ENCODE measurements around the gene C2orf49. TPM values are rescaled to one million over a fixed set of nuclear protein-coding genes. Genes with fewer than 3 reads are reported as not detected.

The C2orf49 gene
- total RNA-seq, 1 donor from 2014 or later, result 18.6 TPM

DNA sequence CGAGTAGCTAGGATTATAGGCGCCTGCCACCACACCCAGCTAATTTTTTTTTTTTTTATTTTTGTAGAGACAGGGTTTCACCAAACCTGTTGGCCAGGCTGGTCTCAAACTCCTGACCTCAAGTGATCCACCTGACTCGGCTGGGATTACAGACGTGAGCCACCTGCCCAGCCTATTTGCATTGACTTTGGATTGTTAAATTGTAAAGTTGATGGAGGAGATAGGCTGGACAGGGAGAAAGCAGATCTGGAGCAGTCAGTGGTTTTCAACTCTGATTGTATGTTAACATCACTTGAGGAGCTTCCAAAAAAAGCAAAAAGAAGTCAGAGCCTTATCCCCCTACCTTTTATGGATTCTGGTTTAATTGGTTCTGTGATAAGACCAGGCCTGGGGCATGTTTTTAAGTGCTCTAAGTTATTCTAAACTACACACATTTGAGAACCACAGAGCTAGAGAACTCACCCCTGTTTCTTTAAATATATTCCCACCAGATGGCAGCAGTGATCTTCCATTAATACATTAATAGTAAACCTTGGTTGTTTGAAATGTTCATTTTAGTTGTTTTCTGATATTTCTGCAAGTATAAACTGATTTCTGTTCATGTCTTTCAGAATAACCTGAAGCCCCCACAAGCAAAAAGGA, 7.5 kb downstream of the C2orf49 start:
- peak; percentile 55 for ATAC-seq
- no peak for DNase-seq
- intact Hi-C loops (cut with micrococcal nuclease), result loop anchor here (10.0 kb wide), 1 partner anchor 180 kb away; no protein-coding TSS in a partner anchor

DNA sequence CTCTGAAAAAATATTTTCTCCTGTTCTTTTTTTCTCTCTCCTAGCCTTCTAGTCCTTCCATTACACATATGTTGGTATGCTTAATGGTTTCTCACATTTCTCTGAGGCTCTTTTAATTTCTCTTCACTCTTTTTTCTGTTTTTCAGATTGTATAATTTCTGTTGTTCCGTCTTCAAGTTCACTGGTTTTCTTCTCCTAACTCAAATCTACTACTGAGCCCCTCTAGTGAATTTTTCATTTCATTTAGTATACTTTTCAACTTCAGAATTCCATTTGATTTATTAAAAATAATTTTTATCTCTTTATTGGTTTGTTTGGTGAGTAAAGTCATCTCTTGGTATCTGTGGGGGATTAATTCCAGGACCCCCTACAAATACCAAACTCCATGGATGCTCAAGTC, 19.8 kb downstream of the C2orf49 start:
- DNase-seq, result no peak
- intact Hi-C loops (cut with micrococcal nuclease), result no loop called here
- no peak for ATAC-seq

DNA sequence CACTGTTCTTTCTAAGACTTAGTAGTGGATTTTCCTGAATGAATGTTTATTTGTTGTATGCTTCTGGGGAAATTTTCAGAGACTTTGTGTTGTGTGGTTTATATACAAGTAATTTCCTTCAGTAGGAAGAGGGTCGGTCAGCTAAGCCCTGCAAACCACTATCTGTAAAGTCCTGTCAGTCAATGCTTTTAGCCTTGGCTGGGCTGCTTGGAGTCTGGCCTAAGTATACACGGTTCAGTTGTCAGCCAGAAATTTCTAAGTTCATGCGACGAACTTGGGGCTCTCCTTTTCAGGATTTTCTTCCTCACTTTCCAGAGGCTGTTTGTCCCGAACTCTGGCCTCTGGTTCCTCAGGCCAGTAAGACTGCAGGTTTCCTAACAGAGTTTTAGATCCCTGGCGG, 21.3 kb downstream of the C2orf49 start:
- DNase-seq, result no peak
- peak; percentile 12 for ATAC-seq
- intact Hi-C loops (cut with micrococcal nuclease), result no loop called here

DNA sequence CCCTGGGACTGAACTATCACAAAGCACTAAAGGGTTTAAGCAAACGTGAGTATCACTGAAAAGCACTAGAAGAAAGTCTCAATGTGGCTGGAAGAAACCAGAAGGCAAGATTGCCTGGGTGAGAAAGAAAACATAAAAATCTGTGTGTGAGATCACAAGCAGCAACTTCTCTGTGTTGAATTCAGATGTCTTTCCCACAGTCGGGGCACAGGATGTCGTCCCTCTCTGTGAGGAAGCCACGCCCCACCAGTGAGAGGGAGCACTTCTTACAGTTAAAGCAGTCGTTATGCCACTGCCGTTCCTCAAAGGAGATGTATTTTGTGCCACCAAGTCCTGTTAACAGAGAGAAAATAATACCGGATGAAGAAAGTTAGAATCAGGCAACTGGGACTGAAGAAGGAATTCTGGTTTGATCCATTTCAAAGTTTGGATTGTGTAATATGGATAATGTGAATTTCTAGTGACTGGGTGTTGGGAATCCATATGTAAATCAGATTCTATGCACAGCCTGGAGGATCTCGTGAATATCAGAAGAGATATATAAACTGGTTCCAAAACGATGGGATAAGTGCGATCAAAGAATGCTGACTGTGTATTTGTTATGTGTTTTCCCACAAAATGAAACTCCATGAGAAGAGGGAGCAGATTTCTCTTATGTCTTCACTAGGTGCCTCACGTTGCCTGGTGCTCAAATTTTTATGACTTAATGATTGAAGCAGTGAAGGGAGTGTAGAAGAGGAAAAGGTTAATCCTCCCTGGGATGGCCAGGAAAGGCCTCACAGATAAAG, 24.0 kb downstream of the C2orf49 start:
- no peak for DNase-seq
- intact Hi-C loops (cut with micrococcal nuclease), result no loop called here
- ATAC-seq, result no peak

DNA sequence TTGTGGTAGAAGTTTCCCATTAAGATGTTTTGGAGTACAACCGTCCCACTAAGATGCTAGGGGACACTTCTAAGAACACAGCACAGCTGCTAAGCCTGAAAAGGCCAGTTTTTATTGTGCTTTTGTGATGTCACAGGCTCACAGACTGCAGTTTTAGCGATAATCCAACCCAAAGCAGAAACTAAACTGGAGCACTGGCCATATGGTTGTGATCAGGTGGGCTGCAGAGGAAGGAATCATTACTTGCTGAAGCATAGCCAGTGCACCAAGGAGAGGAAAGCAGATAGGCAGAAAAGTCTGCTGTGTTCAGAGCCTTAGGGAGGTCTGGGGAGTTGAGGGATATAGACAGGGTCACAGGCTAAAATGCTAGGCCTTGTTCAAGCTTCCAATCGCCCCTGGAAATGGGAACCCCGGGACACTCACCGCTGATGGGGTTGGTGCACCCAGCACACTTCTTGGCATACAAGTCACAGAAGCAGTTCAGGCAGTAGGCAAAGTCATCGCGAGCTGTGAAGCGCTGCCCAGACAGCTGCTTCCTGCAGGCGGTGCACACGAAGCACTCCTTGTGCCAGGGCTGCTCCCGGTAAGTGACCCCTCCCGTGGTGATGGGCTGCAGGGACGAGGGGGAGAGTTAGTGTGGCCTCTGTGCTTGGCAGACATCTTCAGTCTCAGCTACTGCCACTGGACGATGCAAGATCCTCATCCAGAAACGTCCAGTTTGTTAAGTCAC, 25.7 kb downstream of the C2orf49 start:
- DNase-seq (peak; percentile 35), ATAC-seq (no peak)
- intact Hi-C loops (cut with micrococcal nuclease), result no loop called here

DNA sequence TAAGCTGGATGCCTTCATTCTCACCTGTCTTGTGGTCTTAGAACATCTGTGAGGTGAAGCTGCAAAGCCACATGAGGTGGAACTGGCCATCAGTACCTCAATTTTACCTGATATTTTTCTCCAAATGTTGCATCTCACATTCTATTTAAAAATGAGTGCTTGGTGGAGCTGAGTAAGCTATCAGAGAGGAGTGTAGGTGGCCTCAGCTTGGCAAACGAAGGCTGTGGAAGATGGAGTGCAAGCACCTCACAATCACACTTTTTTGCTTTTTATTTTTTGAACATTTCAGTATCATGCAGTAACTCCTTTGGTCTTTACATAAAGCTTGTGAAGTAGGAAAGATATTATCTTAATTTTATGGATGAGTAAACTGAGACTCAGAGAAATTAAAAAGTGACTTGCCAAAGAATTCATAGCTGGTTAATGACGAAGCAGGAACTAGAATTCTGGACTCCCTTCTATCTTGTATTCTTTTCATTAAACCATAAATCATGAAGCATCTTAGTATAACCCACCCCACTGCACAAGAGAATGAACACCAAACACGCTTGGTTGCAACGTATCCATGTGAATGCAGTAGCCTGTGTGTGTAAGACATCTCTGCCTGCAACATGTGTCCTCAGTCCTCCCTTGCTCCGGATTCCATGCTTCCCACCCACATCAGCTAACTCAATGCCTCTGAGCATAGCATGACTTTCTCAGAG, 27.2 kb downstream of the C2orf49 start:
- ATAC-seq (no peak), DNase-seq (no peak)
- intact Hi-C loops (cut with micrococcal nuclease), result no loop called here

DNA sequence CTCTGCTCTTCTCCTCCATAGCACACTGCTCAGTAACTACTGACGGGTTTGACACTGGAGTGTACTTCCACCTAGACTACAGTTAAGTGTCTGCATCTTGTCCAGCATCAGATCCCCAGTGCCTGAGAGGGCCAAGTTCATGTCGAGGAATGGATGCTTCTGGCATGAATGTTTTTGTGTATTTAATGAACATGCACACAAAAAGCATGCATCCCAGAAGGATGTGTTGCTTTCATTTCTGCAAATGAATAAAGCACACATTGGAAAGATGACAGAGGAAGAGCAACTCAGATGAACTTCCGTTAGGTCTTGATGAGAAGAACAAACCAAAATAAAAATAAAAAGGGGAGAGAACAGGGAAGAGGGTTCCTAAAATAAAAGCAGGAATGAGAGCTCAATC, 27.9 kb downstream of the C2orf49 start:
- no peak for DNase-seq
- intact Hi-C loops (cut with micrococcal nuclease), result no loop called here
- no peak for ATAC-seq

DNA sequence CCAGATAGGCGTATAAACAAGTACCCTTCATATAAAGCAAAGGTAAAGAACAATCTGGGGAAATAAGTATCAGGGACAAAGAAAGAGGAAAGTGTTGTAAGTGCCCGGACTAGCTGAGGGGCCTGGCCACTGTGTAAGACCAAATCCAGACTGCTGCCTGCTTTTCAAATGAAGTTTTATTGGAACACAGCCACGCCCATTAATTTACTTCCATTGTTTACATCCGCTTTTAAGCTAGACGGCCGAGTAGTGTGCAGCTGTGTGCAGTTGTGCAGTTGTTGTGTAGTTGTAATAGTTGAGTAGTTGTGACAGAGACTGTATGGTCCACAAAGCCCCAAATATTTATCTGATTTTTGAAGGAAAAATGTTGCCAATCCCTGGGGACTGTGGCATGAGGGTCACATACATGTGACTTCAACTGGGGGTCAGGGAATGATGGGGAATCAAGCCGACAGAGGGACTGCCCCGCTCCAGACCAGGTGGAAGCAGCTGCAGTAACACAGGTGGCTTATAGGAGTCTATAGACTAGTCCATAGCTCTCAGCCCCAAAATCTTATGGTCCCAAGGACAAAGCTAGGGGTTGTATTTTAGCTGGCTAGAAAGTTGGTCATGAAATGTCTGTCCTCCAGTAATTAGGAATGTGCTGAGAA, 31.5 kb downstream of the C2orf49 start:
- intact Hi-C loops (cut with micrococcal nuclease), result no loop called here
- ATAC-seq (no peak), DNase-seq (no peak)

DNA sequence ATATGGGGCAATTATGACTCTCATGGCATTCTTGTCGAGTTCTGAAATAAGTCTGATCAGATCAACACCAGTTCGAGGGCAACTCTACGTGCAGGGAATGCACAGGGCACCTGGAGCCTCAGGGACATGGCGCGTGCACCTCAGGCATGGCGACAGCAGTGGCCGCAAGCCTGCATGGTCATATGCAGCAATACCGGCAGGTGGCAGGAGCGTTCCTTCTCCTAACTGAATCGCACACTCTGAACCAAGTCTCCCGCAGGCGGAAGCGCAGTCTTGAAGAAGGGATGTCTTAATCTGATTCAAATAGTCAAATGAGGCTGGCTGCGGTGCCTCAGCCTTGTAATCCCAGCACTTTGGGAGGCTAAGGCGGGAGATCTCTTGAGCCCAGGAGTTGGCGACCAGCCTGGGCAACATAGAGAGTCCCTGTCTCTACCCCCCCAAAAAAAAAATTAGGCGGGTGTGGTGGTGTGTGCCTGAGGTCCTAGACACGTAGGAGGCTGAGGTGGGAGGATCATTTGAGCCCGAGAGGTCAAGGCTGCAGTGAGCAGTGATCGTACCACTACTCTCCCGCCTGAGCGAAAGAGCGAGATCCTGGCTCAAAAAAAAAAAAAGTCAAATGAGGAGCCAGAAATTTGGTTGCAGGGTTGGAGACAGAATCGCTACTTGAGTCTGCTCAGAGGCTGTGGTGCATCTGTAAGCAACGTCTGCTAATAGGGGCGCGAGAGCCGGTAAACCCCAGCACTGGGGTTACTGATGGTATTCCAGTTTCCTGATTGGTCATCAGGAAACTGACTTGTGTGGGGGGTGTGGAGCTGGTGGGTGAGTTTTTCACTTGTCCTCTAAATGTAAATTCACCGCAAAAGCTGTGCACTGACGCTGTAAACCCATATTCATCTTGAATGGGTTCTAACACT, 32.7 kb downstream of the C2orf49 start:
- intact Hi-C loops (cut with micrococcal nuclease), result loop anchor here (5.0 kb wide), 1 partner anchor 152 kb away; no protein-coding TSS in a partner anchor
- ATAC-seq, result peak; percentile 12
- DNase-seq, result peak; percentile 87

DNA sequence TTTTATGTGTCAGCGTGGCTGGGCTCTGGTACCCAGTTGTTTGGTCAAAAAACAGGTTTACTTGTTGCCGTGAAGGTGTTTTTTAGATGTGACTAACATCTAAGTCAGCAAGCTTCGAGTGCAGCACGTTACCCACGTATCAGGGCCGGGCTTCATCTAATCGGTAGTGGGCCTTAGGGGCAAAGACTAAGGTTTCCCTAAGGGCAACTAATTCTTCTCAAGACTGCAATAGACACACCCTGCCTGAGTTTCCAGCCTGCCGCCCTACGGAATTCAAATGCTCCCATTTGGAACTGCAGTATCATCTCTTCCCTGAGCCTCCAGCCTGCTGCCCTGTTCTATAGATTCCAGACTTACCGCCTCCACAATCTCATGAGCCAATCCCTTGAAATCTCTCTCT, 33.8 kb downstream of the C2orf49 start:
- intact Hi-C loops (cut with micrococcal nuclease), result loop anchor here (5.0 kb wide), 1 partner anchor 151 kb away; no protein-coding TSS in a partner anchor
- DNase-seq (no peak), ATAC-seq (no peak)

DNA sequence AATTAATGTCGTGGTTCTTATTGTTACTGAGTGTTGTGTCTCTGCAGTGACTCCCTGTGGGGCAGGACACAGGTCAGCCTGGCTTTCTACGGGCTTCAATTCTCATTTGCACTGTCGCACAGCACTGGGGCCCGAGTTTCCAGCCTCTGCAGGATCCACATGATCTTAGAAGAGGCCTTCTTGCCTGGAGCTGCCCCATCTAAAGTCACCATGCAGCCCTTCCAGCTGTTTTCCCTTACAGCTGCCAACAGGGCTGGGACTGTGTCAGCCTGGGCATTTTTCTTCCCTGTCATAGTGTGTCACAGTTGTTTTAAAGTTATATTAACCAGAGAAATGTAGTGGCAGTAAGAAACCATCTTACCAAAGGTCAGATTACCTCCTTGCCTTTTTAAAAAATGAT, 34.5 kb downstream of the C2orf49 start:
- no peak for DNase-seq
- ATAC-seq, result no peak
- intact Hi-C loops (cut with micrococcal nuclease), result loop anchor here (5.0 kb wide), 1 partner anchor 150 kb away; no protein-coding TSS in a partner anchor

DNA sequence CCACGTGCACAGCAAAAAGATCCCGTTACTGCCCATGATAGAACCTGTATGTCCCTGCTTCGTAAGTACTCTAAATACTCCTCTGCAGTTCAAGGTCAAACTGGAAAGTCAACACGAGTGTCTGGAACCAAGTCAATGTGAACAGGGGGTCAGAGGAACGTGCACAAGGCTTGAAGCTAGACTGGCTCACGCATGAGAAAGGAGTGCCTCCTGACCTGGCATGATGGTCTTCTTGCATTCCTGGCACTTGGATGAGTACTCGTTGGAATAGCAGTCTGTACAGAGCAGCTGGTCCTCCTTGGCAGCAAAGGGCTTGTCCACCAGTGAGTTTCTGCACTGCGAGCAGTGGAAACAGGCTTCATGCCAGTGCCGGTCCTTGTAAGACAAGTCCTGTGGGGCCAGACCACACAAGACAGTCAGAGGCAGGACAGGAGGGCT, 36.0 kb downstream of the C2orf49 start:
- ATAC-seq, result peak; percentile 20
- intact Hi-C loops (cut with micrococcal nuclease), result loop anchor here (5.0 kb wide), 1 partner anchor 149 kb away; no protein-coding TSS in a partner anchor
- DNase-seq, result peak; percentile 80

DNA sequence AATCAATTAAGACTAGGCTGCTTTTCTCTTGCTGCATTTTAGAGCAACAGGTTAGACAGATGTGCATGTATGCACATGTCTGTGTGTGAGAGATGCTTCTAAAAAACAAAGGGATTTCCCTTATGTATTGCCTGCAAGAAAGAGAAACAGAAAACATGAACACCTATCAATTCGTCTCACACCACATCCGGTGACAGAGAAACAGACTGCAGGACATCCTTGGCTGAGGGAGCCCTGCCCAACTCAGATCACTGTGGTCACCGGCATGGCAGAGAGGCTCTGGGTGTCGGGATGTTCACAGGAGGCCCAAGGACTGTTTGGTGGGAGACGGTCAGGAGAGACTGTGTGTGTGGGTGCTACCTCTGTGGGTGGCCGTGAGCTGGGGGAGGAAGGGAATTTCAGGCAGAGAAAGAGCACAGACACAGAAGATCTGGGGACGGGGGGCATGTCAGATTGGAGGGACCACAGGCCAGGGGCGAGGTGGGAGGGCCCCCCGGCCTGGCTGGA, 36.6 kb downstream of the C2orf49 start:
- DNase-seq (no peak), ATAC-seq (peak; percentile 3)

DNA sequence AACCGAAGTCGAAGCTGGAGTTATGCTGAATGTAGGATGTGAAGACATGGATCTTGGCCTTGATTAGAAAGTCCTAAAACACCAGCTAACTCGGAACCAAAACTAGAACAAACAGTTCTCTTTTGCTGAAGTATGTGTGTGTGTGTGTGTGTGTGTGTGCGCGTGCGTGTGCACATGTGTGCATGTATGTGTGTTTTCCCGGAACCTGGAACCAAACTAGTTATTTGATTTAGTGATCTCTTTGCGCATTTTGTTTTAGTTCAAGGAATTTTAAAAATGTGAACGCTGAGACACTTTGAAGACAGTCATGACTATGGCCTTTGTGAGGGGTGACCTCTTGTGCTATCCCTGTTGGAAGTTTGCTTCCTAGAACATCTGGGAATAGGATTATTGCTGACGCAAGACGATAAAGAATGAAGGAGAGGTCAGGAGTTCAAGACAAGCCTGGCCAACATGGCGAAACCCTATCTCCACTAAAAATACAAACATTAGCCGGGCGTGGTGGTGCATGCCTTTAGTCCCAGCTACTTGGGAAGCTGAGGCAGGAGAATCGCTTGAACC, 37.7 kb downstream of the C2orf49 start:
- intact Hi-C loops (cut with micrococcal nuclease), result no loop called here
- DNase-seq (no peak), ATAC-seq (peak; percentile 11)

More for the DNA sequence above, 36.6 kb downstream of the C2orf49 start:
- intact Hi-C loops (cut with micrococcal nuclease), result loop anchor here (5.0 kb wide), 1 partner anchor 148 kb away; no protein-coding TSS in a partner anchor

DNA sequence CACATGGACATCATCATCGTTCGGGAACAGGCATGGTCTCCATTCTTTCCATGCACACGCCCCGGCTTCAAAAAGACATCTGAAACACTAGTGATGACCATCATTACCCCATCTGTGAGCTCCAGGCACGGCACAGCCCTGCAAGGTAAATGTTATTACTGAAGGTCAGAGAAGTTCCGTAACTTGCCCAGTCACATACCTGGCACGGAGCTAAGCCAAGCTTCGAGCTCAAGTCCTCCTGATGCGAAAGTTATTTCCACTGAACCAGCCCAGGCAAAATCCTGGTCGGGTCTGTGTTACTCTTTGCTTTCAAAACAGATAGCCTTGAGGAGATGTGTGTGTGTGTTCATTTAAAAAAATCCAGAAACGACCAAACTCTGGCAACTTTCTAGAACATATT, 38.7 kb downstream of the C2orf49 start:
- intact Hi-C loops (cut with micrococcal nuclease), result no loop called here
- peak; percentile 2 for ATAC-seq

DNA sequence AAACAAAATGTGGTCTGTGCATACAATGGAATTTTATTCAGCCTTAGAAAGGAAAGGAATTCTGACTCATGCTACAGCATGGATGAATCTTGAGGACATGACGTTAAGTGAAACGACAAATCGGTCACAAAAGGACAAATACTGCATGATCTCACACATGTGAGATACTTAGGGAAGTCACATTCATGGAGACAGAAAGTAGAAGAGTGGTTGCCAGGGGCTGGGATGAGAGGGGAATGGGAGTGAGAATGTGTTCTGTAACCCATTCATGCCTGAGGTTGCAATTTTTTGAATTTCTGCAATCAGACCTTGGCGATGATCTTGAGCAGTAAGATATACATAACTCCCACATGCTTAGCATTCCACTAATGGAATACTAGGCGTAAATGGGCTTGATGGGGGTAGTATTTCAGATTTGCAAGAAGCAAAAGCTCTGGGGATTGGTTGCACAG, 39.5 kb downstream of the C2orf49 start:
- intact Hi-C loops (cut with micrococcal nuclease), result no loop called here
- DNase-seq, result no peak
- ATAC-seq, result no peak

More for the DNA sequence above, 38.7 kb downstream of the C2orf49 start:
- no peak for DNase-seq

DNA sequence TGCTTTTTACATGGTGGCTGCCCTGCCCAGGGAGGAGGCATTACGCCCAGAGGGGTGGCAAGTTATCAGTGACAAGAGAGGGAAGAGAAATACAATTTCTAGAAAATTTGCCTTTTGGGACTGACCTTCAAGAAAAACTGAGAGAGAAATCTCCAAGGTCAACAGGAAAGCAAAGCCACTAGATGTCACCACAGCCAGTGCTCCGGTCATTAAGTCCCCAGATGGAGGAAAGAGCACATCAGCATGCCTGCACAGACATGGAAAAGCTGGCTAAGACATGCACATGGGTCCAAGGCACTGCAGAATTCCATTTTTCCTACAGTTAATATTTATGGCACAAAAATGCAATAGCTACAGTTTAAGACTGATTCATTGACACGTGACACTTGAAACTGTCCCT, 40.5 kb downstream of the C2orf49 start:
- no peak for ATAC-seq
- DNase-seq, result no peak
- intact Hi-C loops (cut with micrococcal nuclease), result no loop called here
